Lung microvascular endothelial cell (primary cell): Measurements from ENCODE around the gene TNS4. TPM values are rescaled to one million over a fixed set of nuclear protein-coding genes. Genes with fewer than 3 reads are reported as not detected.

ENCODE experiments used
- DNase-seq, 2 donors: peaks; one replicate each; pipeline versions ENCODE4 v3.0.0 to v3.0.0-alpha.2; 2010; ENCODE audit warnings: low read depth in 2 of 2
- total RNA-seq: library from RNA; depleted of rRNA; stranded (reverse); fragments of >200 nt; gene quantifications from 2 replicates; pipeline ENCODE4 v1.2.1, GENCODE V29; 2014

TNS4 gene
- total RNA-seq, 1 donor from 2014 or later = not detected

DNA sequence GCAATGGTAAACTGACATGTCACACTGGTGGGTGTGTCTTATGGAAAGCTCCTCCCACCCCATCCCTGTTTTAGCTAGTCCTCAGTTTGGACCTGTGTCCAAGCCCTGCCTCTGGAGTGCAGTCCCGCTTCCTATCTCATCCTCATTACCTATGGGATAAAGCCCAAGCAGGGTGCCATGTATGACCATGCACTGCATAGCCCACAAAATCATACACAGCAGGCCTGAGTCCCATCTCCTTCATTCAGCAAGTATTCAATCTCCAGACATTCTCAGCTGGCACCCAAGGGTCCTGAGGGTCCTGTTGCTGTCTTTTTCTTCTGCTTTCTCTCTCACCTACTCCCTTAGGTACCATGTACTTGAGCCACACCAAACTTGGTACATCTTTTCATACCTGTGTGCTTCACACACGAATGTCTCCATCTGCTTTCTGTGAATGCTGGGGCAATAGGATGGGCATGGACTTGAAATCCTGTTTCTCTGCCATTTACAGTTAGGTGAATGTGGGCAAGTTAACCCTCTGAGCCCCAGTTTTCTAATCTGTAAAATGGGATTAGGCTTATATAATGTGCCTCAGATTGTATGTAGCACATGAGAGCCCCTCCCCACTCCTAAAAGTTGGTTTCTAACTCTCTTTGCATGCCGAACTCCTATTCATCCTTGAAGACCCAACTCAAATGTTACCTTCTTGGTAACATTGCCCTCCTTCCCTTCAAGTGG is 28.5 kb downstream of the TNS4 start:
- no peak for DNase-seq

DNA sequence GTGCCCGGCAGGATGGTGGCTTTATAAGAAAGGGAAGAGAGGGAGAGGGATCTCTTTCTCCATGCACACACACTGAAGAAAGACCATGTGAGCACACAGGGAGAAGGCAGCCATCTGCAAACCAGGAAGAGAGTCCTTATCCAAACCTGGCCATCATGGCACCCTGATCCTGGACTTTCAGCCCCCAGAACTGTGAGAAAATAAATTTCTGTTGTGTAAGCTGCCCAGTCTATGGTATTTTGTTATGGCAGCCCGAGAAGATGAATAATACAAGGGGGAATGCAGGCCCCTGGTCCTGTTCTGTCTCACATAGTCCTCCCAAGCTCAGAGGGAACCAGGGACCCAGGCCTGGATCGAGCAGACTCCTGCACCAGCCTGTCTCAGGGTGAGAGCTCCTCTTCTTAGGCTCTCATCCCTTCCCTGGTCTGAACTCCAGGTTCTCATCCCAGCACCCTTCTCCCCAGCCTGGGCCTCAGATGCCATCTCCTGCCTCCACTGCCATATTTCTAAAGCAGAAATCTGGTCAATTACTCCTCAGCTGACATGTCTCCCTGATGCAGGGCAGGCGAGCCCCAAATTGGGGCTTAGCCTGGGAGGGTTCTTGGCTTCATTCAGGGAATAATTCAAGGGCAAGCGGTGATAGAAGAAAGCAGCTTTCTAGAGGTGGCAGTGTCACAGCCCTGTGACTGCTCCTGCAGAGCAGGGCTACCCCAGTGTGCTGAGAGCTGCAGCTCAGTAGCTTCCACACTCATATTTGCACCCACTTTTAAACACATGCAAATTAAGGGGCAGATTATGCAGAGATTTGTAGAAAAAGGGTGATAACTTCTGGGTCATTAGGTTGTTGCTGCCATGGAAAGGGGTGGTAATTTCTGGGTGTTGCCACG is 29.3 kb downstream of the TNS4 start:
- no peak for DNase-seq

DNA sequence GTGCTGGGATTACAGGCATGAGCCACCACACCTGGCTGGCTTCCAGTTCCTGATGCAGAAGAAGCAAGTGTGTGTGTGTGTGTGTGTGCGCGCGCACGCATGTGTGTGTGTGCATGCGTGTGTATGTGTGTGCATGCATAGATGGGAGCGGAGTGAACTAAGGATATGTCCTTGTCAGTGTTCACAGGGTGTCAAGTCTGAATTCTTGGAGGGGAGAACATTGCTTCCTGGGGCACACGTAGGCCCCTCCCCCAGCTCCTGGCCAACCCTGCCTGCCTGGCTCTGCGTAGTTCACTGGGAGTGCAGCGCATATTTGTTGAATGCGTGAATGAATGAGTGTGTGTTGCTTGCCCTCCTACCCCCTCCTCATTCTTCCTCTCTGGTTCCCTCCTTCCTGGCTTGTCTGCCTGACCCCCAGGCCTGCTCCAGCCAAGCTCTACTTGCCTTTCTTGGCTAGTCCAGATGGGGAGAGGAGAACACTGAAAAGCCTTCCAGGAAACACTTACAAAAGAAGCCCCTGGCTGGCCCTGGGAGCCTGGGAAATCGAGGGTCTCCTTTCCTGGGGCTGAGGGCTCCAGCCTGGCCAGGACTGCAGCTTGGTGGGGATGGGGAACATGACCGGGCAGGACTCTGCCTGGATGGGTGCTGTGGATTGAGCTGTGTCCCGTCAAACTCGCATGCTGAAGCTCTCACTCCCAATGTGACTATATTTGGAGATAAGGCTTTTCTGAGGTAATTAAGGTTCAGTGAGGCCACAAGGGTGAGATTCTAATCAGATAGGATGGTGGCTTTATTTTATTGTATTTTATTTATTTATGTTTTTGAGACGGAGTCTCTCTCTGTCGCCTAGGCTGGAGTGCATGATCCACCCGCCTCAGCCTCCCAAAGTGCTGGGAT is 30.2 kb downstream of the TNS4 start:
- DNase-seq = no peak

DNA sequence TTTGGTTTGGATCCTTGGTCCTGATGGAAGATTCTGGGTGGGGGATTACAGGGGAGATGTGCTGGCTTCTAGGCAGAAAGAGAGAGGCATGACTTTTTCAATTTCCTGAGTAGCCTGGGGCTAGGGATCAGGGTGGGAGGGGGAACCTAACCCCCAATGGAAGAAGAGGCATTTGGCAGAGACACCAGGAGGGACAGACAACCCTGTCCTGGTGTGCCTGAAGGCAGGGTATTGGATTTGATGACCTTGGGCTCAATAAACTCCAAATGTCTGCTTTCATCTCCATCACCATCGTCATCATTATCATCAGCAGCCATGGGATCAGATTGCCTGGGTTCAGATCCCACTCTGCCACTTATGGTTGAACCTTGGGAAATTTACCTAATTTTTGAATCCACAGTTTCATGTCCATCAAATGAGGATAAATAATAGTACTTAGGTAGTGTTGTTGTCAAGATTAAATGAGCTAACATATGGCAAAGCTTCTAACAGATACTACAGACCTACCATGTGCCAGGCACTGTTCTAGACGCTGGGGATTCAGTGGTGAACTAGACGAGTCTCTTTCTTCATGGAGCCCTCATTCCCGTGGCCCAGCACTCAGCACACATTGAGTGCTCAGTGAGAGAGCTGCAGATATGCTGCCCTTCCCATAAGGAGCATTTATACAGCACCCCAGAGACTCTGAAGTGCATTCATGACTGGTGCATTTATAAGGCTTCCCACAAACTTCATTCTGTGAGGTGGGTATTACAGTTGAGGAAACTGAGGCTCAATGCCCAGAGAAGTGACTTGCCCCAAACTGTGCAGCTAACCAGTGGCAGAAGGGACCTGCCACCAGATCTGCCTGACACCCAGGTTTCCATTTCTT is 31.4 kb downstream of the TNS4 start:
- no peak for DNase-seq

DNA sequence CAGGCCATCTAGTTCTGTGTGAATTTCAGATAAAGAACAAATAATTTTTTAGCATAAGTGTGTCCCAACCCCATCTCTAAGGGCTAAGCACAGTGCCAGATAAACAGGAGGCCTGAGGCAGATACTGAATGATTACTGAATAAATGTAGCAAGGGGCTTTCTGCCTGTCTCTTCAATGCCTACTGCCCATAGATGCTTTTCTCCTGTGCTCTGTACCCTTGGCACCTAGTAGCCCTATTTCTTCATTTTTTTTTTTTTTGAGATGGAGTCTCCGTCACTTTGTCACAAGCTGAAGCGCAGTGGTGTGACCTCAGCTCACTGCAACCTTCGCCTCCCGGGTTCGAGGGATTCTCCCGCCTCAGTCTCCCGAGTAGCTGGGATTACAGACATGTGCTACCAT is 32.9 kb downstream of the TNS4 start:
- no peak for DNase-seq

DNA sequence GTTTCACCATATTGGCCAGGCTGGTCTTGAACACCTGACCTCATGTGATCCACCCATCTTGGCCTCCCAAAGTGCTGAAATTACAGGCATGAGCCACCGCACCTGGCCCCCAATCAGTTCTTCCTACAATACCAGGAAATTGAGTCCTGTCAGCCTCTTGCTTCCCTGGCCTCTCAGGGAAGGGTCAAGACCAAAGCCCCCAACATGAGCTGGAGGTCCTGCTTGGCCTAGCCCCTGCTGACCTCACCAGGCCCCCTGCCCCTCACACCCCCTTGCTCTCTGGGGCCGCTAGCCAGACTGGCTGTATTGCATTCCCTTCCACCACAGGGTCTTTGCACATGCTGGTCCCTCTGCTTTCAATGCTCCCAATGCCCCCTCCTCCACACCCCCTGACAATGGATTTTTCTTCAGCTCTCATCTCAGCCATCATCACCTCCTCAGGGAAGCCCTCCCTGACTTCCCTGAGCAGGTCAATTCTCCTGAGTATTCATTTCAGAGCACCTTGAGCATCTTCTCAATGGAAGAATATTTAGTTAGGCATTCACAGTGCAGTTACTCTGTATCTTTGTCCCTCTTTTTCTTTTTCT is 34.0 kb downstream of the TNS4 start:
- no peak for DNase-seq

DNA sequence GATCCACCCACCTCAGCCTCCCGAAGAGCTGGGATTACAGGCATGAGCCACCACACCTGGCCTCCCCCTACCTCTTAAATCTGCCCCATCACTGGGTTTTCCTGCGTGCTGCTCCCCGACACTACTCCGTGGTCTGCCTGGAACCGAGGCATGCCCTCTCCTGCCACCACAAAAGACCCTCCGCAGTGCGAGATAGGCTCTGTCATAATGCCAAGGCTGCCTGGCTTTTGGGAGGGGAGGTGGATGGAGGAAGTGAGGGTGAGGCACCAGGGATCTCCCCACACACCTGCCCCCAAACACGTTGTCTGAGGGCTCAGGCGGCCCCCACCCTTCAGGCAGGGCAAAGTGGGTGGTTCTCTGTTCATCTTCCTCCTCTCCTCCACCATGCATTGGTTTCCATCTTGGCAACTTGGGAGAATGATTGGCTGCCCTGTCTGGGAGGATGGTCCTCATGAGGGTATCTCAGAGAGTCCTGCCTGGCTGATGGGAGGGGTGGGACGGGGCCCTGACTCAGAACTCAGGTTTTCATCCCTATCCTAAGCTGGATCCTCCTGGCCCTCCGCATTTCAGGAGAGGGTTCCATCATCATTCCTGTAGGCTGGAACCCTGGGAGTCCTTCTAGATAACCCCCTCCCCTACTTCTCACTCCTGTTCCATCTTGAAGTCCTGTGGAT is 35.0 kb downstream of the TNS4 start:
- DNase-seq = no peak

DNA sequence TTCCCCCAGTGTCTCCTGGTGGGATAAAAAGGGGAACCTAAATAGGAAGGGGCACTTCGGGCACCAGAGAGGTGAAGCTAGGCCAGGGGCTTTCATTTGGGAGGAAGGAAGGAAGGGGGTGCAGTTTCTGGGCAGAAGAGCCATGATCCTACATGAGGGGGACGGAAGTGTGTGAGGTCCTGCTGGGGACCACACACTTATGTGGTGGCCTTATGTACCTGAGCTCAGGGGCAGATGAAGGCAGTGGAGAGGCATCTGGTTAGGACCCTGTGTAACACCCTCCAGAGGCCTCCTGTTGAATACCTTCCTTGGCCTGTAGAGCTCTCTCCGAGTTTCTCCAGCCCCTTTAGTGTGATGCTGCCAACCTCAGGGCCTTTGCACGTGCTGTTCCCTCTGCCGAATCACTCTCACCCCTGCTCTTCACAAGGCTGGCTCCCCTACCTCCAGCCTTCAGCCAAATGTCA is 37.0 kb downstream of the TNS4 start:
- no peak for DNase-seq

DNA sequence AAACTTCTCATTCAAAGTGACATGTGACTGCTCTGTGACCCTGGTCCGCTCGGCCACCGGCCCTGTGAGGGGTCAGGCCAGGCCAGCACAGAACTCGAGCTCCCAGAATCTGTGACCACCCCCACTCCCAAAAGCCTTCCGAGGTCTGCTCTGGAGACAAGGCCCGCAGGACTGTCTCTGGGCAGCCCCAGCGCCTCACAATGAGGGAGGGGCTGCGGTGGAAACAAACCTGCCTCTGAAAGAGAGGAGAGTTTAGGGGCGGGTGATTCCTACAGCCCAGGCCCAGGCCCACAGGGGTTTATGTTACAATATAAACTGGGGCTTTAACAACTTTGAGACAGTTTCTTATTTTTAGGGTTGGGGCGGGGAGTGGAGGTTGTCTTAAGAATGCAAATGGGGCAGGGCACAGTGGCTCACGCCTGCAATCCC is 38.3 kb downstream of the TNS4 start:
- DNase-seq = no peak

DNA sequence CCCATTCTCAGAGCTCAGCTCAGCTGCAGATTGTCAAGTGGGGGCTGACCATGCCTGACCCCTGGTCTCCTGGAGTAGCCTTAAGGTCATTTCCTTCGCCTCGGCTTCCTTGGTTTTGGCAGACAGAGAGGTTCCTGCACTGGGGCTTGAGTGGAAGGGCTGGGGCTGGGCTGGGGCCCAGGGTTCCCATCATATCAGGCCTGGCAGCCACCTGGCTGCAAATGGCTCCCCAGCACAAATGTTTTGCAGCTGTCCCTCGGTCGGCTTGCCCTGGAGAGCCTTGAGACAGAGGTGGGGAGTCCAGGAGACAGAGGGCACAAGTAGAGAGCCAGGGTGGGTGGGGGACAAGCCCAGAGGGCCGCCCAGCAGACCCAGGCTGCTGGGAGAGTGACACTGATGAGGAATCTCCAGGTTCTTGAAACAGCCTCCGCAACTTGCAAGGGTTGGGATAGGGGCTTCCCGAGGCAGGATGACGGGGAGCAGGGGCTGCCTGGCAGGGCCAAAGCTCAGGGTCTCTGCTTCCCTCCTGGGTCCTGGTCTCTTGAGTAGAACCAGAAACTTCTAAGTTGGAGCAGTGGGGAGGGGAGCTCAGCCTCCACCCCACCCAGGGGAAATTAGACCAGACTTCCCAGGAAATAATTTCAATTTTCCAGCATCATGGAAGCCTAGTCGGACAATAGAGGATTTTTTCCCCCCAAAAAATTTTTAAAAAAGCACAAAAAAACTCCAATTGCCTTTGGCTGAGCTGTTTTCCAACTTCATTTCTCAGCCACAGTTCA is 38.9 kb downstream of the TNS4 start:
- DNase-seq = no peak

DNA sequence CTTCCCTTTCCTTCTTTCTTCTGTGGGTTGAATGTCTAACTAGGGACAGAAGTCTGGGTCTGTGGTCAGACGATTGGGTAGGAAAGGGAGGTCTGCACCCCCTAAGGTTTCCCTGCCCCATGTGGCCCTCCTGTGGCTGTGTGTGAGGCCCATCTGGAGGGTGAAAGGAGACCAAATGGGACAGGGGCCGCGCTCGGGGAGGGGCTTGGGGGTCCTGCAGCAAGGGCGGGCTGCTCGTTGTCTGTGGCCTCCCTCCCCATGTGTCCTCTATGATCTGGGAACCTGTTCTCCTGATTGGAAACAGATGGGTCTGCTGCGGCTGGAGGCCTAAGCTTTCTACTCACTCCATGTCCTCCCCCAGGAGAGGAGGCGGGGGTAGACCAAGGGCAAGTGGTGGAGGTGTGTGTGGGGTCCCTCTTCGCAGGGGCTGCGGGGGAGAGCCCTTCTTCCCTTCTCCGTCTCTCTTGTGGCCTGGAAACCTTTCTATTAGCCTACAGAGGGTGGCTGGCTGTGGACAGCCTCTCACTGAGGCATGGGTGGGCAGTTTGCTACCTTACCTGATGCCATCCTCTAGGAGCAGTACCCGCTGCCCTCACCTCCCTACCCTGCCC is 39.6 kb downstream of the TNS4 start:
- no peak for DNase-seq

DNA sequence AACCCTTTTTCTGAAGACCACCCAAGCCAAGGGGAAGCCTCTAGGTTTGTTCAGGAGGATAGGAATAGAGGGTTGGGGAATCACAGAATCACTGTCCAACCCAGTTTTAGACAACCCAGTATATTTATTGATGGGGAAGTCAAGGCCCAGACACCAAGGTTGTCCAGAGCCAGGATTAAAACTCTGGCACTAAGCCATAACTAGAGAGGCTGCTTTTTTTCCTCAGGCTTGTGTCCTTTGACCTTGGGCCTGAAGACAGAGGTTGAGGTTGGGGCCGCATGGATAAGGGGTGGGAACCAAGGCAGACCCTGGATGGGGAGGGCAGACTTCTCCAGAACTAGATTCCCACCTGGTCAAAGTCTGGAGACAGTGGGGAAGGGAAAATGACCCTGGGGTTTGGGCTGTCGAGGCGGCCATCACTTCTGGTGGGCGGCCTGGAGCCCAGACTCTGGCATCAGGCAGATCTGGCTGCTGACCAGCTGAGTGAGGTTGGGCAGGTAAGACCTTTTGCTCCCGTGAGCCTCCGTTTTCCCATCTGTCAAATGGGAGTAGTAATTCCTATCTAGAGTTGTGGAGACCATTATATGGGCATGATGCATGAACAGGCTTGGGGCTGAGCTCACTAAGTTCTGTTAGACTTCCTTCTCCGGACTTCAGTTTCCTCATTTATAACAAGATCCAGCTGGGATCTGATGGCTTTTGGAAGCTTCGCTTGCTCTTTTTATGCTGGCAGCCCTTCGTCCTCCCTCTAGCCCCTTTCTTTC is 40.3 kb downstream of the TNS4 start:
- DNase-seq = no peak

DNA sequence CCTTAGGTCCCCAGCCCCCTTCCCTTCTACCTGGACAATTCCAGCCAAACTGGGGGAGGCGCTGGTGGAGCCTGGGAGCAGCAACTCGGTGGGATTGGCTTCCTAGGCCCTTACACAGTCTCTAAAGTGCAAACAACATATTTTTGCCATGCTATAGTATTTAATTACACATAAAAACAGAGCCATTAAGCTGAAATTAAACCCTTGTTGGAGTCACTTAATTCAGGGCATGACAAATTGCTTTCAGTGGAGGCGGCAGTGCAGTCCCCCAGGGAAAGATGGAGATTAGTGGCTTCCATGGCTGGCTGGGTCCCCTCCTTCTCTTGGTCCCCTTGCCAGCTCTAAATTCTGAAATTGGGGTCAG is 40.8 kb downstream of the TNS4 start:
- DNase-seq = no peak

DNA sequence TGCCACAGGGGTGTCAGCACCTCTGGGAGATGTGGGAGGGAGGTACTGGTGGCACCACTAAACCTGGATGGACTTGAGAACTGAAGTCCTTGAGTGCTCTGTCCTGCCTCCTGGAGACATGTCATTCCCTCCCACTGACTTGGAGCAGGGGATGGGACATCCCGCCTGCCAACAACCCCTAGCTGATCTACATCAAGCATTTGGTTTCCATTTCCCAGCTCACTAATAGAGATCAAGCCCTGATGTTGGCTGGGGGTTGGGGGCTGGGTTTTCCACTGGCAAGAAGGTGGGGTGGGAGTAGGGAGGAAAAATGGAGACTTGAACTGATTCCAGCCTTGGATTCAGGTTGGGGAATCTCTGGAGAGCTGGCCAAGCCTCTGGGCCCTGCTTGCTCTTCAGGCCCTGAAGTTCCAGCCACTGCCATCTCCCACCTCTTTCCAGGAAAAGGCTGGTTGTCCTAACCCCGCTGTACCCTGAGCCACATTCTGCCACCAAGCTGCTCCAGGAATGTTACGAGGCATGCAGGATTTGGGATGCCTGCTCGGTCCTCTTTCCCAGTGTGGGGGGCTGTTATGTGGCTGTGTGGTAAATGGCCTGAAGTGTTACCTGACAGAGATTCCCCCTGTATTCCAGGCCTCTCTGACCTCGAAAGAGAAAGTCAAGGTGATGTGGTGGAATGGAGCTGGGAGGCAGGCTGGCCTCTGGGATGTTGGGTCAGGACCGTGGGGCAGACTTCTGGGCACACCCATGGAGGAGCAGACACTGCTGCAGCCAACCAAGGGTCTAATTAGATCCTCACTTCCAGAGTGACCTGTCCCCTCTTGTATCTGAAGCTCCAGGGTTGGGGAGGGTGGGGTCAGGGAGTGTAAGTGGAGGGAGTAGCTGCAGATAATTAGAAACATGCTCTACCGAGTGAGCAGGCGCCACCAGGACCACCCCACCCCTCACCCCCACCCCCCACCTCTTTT is 41.5 kb downstream of the TNS4 start:
- DNase-seq = no peak

DNA sequence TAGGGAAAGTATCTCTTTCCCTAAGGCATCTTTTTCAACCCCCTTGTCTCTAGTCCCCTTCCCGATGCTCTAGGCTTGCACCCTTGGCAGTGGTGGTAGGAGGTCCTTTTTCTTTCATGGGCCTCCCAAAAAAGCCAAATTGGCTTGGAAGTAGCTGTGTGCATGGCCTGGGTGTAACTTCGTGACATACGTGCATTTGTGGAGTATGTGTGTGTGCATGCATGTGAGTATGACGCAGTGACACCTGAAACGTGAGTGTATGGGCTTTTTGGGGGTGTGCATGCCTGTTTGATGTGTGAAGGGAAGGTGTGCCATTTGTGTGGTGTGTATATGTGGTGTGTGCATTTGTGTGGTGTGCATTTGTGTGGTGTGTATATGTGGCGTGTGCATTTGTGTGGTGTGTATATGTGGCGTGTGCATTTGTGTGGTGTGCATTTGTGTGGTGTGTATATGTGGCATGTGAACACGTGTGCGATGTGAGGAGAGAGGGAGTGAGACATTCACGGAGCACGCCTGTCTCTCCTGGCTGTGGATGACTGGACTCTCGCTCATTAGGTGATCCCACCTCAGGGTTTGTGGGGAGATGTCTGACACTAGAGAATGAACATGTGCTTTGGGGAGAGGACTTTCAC is 42.5 kb downstream of the TNS4 start:
- DNase-seq = no peak
